Fibroblast of mammary gland (primary cell): ENCODE results near the gene SORCS2.

Source experiments
- DNase-seq: peaks from one replicate; pipeline ENCODE4 v3.0.0-alpha.2; 2010; ENCODE audit warnings: low read depth
- H3K4me3 ChIP-seq: 2 replicates; pipeline ENCODE4 v1.5.1; 2011; ENCODE audit warnings: low read depth, mild to moderate bottlenecking, low read length, moderate library complexity; ENCODE audit not compliant: control insufficient read depth
- TF ChIP-seq, protein P1 (sequence below): conservative IDR thresholded peaks from 2 replicates; pipeline ENCODE4 v1.5.1; 2011; ENCODE audit warnings: low read depth, low read length, inconsistent platforms; ENCODE audit not compliant: control insufficient read depth, insufficient read depth

Gene SORCS2

GRCh38 chr4:7147661-7148310 lies 44.6 kb upstream of the SORCS2 start:
- DNase-seq: no peak
- TF ChIP-seq, protein P1, sequence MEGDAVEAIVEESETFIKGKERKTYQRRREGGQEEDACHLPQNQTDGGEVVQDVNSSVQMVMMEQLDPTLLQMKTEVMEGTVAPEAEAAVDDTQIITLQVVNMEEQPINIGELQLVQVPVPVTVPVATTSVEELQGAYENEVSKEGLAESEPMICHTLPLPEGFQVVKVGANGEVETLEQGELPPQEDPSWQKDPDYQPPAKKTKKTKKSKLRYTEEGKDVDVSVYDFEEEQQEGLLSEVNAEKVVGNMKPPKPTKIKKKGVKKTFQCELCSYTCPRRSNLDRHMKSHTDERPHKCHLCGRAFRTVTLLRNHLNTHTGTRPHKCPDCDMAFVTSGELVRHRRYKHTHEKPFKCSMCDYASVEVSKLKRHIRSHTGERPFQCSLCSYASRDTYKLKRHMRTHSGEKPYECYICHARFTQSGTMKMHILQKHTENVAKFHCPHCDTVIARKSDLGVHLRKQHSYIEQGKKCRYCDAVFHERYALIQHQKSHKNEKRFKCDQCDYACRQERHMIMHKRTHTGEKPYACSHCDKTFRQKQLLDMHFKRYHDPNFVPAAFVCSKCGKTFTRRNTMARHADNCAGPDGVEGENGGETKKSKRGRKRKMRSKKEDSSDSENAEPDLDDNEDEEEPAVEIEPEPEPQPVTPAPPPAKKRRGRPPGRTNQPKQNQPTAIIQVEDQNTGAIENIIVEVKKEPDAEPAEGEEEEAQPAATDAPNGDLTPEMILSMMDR: no peak
- no peak overlapping the region for H3K4me3 ChIP-seq

- TF ChIP-seq, protein P1: no peak
- DNase-seq: no peak
- no peak overlapping the region for H3K4me3 ChIP-seq
Observed at GRCh38 chr4:7148337-7148736, 44.0 kb upstream of the SORCS2 start.

- TF ChIP-seq, protein P1: no peak
- no peak overlapping the region for H3K4me3 ChIP-seq
- no peak for DNase-seq
Observed at GRCh38 chr4:7150036-7150635, 42.2 kb upstream of the SORCS2 start.

- TF ChIP-seq, protein P1: no peak
- DNase-seq: no peak
- no peak overlapping the region for H3K4me3 ChIP-seq
Observed at GRCh38 chr4:7151668-7152227, 40.6 kb upstream of the SORCS2 start.

DNA sequence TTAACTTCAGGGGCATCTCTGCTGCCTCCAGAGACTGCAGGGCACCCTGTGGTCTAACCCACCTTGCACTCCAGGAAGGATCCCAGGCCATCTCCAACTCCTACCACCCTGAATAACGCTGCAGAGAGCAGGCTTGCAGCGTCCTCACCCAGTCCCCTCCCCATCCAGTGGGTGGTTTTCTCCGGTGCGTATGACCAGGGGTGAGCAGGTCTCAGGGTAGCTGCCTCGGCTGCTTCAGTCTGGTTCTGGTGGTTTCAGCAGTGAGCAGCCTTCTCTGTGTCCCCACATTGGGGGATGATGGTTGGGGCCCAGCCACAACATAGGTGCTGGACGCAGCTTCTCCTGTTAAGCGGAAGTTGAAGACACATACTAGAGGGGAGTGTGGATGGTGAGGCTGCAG lies 38.6 kb upstream of the SORCS2 start:
- TF ChIP-seq, protein P1: no peak
- DNase-seq: no peak

GRCh38 chr4:7154351-7154981 lies 37.9 kb upstream of the SORCS2 start:
- DNase-seq: no peak
- TF ChIP-seq, protein P1: no peak
- no peak overlapping the region for H3K4me3 ChIP-seq

More for the DNA sequence above, 38.6 kb upstream of the SORCS2 start:
- no peak overlapping the region for H3K4me3 ChIP-seq
